KMS-11 (cell line): Measurements from ENCODE around the gene AMOTL2.

ENCODE experiments used
- H2AFZ ChIP-seq: fragments of 200-600 bp; sonication (generic); 2 replicates; pipeline ENCODE4 v1.6.1; 2016; ENCODE audit warnings: antibody characterized with exemption, mixed run types, low read depth
- H3K27ac ChIP-seq: fragments of 200-600 bp; sonication (generic); 2 replicates; pipeline ENCODE4 v1.6.1; 2016; ENCODE audit warnings: mild to moderate bottlenecking, mixed run types
- H3K27me3 ChIP-seq: fragments of 200-600 bp; sonication (generic); 2 replicates; pipeline ENCODE4 v1.6.1; 2017; ENCODE audit warnings: mild to moderate bottlenecking, low read depth, mixed run types, moderate library complexity; ENCODE audit not compliant: insufficient read depth
- H3K36me3 ChIP-seq: fragments of 200-600 bp; sonication (generic); 2 replicates; pipeline ENCODE4 v1.6.1; 2017; ENCODE audit warnings: mild to moderate bottlenecking, mixed run types; ENCODE audit not compliant: insufficient read depth
- H3K4me1 ChIP-seq: fragments of 200-600 bp; sonication (generic); 2 replicates; pipeline ENCODE4 v1.6.1; 2016; ENCODE audit warnings: mild to moderate bottlenecking, low read depth, mixed run types; ENCODE audit not compliant: poor library complexity, severe bottlenecking
- H3K4me2 ChIP-seq: fragments of 200-600 bp; sonication (generic); 2 replicates; pipeline ENCODE4 v1.7.0; 2016; ENCODE audit warnings: mild to moderate bottlenecking, mixed run types
- H3K4me3 ChIP-seq: fragments of 200-600 bp; sonication (generic); IDR thresholded peaks from 2 replicates; pipeline ENCODE4 v1.6.1; 2017; ENCODE audit warnings: low read depth, low read length, mixed read lengths; ENCODE audit not compliant: insufficient read depth
- H3K79me2 ChIP-seq: fragments of 200-600 bp; sonication (generic); 2 replicates; pipeline ENCODE4 v1.6.1; 2016; ENCODE audit warnings: low read depth, mixed run types; ENCODE audit not compliant: insufficient read depth
- H3K9ac ChIP-seq: fragments of 200-600 bp; sonication (generic); 2 replicates; pipeline ENCODE4 v1.6.1; 2016; ENCODE audit warnings: mild to moderate bottlenecking, mixed run types
- H4K20me1 ChIP-seq: fragments of 200-600 bp; sonication (generic); 2 replicates; pipeline ENCODE4 v1.6.1; 2016; ENCODE audit warnings: mild to moderate bottlenecking, mixed run types; ENCODE audit not compliant: insufficient read depth
- CTCF ChIP-seq: fragments of 200-600 bp; sonication (generic); conservative IDR thresholded peaks from 2 replicates; pipeline ENCODE4 v1.6.1; 2017; ENCODE audit warnings: low read depth, mild to moderate bottlenecking, antibody characterized with exemption, low read length, moderate library complexity, mixed read lengths

The AMOTL2 gene

GRCh38 chr3:134332344-134332743 is 41.9 kb downstream of the AMOTL2 start:
- Histone ChIP-seq H4K20me1 (no peaks in the 10 kb centered on the region), H3K27me3 (no peaks in the 10 kb centered on the region), H3K4me1 (no peaks in the 10 kb centered on the region), H2AFZ (no peak overlapping the region), H3K79me2 (no peaks in the 10 kb centered on the region), H3K4me3 (no peak overlapping the region), H3K4me2 (no peak overlapping the region), H3K36me3 (no peaks in the 10 kb centered on the region), H3K9ac (no peak overlapping the region), H3K27ac (no peak overlapping the region)
- no peak for TF ChIP-seq CTCF

GRCh38 chr3:134331811-134332199 is 42.4 kb downstream of the AMOTL2 start:
- Histone ChIP-seq H3K36me3 (no peaks in the 10 kb centered on the region), H3K9ac (no peak overlapping the region), H3K4me3 (no peak overlapping the region), H3K4me2 (no peak overlapping the region), H3K27ac (no peak overlapping the region), H4K20me1 (no peaks in the 10 kb centered on the region), H3K79me2 (no peaks in the 10 kb centered on the region), H3K27me3 (no peaks in the 10 kb centered on the region), H2AFZ (no peak overlapping the region), H3K4me1 (no peaks in the 10 kb centered on the region)
- TF ChIP-seq CTCF = no peak

- H3K36me3 ChIP-seq = no peaks in the 10 kb centered on the region
- no peak overlapping the region for H3K27ac ChIP-seq
- no peak overlapping the region for H3K4me2 ChIP-seq
- no peak overlapping the region for H3K4me3 ChIP-seq
- no peaks in the 10 kb centered on the region for H4K20me1 ChIP-seq
- no peaks in the 10 kb centered on the region for H3K4me1 ChIP-seq
- H3K9ac ChIP-seq = no peak overlapping the region
- no peak overlapping the region for H2AFZ ChIP-seq
- H3K79me2 ChIP-seq = no peaks in the 10 kb centered on the region
- no peak for TF ChIP-seq CTCF
- no peaks in the 10 kb centered on the region for H3K27me3 ChIP-seq
Observed at GRCh38 chr3:134330883-134331810, 43.1 kb downstream of the AMOTL2 start.

- H2AFZ ChIP-seq = no peak overlapping the region
- no peak overlapping the region for H3K4me2 ChIP-seq
- no peaks in the 10 kb centered on the region for H3K27me3 ChIP-seq
- H3K9ac ChIP-seq = no peak overlapping the region
- H3K79me2 ChIP-seq = no peaks in the 10 kb centered on the region
- H3K36me3 ChIP-seq = no peaks in the 10 kb centered on the region
- H3K4me1 ChIP-seq = no peaks in the 10 kb centered on the region
- no peak for TF ChIP-seq CTCF
- H3K27ac ChIP-seq = no peak overlapping the region
- no peaks in the 10 kb centered on the region for H4K20me1 ChIP-seq
- H3K4me3 ChIP-seq = no peak overlapping the region
Observed at GRCh38 chr3:134328846-134329245, 45.4 kb downstream of the AMOTL2 start.
